ENCODE data around the gene SOX4. TPM values are rescaled to one million over a fixed set of nuclear protein-coding genes. Genes with fewer than 3 reads are reported as not detected.

The SOX4 gene
- total RNA-seq, 1 donor from 2014 or later: 19.6 TPM

DNA sequence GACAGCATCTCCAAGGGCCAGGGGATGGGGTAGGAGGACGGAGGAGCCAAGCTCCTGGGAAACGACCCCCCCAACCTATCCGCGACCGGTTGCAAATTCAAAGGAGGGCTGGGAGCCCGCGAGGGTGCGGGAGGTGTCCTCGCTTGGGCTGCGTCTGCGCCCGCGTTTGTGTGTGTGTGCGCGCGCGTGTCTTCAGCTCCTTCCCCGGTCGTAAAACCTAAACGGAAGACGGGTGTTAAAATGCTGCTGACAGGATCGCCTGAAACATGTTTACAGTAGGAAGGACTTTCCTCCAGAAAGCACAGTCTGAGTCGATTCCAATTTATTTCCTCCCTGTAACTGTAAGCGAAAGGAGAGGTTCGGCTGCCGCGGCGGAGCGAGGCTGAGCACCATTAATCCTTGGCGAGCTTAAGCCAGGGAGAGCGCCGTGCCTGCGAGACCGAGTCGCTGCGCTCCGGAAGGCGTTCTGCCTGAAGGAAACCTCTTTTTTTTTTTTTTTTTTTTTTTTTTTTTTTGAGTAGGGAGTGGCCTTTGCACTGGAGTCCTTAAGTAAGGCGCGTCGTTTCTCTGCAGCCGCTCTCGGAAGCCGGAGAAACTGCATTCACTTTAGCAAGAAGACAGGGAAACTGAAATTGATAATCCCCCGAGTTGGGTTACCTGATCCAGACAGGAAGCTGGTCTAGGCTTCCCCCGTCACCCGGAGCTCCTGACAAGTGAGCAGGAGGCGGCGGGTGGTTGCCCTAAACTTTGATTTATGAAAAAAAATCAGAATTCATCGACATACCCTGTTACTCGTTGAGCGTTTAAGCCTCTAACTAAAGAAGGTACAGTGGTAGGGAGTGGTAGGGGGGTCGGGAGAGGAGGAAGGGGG is 4.8 kb upstream of the SOX4 start:
- TF ChIP-seq, protein P1, sequence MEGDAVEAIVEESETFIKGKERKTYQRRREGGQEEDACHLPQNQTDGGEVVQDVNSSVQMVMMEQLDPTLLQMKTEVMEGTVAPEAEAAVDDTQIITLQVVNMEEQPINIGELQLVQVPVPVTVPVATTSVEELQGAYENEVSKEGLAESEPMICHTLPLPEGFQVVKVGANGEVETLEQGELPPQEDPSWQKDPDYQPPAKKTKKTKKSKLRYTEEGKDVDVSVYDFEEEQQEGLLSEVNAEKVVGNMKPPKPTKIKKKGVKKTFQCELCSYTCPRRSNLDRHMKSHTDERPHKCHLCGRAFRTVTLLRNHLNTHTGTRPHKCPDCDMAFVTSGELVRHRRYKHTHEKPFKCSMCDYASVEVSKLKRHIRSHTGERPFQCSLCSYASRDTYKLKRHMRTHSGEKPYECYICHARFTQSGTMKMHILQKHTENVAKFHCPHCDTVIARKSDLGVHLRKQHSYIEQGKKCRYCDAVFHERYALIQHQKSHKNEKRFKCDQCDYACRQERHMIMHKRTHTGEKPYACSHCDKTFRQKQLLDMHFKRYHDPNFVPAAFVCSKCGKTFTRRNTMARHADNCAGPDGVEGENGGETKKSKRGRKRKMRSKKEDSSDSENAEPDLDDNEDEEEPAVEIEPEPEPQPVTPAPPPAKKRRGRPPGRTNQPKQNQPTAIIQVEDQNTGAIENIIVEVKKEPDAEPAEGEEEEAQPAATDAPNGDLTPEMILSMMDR (IDR thresholded peaks at IDR 0.05): no peak
- no peaks in the 10 kb centered on the region for H3K9me3 ChIP-seq
- ATAC-seq: peak; percentile 63 to 64
- intact Hi-C loops (cut with DNase I): loop anchor here (10.0 kb wide), 1 partner anchor 1024 kb away; no protein-coding TSS in a partner anchor
- peak overlapping the region; percentile 81 for H3K27ac ChIP-seq
- H3K36me3 ChIP-seq: no peaks in the 10 kb centered on the region
- H3K4me3 ChIP-seq: peak overlapping the region; percentile 70
- H3K27me3 ChIP-seq (ENCODE audit: low read depth): no peaks in the 10 kb centered on the region
- DNase-seq: peak; percentile 81
- H3K4me1 ChIP-seq: peaks cover 18% of the 10 kb centered on the region

DNA sequence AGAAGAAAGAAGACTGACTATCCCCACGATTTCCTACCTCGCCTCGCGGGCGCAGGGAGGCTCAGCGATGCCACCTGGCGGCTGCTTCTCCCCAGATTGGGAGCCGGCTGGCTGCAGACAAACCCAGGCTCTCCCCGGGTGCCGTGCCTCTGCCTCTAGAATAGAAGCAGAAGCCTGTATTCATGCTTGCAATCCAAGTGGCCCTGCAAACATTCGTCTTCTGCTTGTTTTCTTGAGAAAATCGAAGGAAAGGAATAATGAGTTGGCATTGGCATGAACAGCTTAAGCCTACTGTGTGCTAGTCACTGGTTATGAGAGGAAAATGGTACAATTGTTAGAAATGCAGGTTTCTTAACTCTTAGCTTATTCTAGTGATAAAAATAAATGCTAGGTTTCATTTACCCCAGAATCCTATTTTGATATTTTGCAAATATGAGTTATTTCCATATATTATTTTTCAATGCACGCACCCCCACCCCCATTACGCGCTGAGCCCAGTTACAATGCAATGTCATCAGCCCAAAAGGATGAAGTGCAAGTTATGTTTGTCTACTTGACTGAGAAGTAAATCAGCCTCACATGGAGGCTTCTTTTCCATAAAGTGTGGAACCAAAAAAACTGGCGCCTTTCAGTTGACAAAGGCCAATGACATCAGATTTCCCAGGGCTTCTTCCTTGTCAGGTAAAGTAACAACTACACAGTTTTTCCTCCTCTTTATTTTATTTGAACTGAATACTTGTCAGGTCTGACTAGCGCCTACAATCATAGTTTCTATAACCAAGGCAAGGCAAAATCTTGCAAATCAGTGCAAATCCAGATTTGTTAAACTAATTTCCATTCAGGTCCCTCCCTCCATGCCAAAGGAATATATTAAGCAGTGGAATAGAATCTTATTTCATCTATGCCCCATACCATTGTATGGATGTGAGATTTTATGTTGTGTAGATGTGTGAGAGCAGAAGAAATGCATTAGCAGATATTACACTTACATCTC is 3.9 kb upstream of the SOX4 start:
- no peaks in the 10 kb centered on the region for H3K9me3 ChIP-seq
- H3K4me1 ChIP-seq: peaks cover 18% of the 10 kb centered on the region
- peak; percentile 75 to 81 for ATAC-seq
- no peaks in the 10 kb centered on the region for H3K36me3 ChIP-seq
- peak; percentile 91 for DNase-seq
- TF ChIP-seq, protein P1 (IDR thresholded peaks at IDR 0.05): peak; percentile 92
- H3K27ac ChIP-seq: peak overlapping the region; percentile 81
- intact Hi-C loops (cut with DNase I): loop anchor here (10.0 kb wide), 1 partner anchor 1025 kb away; no protein-coding TSS in a partner anchor
- peak overlapping the region; percentile 70 for H3K4me3 ChIP-seq
- H3K27me3 ChIP-seq (ENCODE audit: low read depth): no peaks in the 10 kb centered on the region

DNA sequence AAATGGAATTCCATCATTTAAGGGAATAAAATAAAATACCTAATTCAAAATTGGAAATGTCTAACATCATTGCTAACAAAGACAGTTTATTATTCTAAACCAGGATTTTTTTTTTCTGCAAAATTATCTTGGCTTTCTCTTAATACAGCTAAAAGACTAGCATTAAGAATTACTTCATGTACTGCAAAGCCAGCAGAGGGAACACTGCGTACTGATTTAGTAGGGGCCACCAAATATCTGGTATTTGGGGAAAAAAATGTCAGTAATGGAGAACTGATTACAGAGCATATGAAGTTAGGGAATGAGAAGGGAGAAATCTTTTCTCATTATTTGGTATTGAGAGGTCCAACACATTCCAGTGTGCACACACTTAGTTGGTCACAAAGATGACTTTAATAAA is 3.2 kb upstream of the SOX4 start:
- no peak for DNase-seq

DNA sequence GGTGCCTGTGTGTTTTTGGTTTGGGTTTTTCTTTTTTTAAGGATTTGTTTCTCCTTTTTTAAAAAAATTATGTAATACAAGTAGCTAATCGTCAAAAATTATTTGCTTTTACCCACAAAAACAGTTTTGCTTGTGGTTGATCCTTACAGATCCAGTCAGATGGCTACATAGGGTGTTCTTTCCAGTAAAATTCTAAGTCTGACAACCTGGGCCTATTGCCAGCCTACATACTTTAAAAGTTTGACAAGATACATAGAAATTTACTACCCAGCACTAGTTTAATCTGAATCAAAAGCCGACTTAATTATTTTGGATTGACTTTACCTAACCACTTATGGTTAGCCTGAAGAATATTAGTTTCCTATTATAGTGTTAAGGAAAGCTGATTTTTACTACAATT is 2.1 kb upstream of the SOX4 start:
- Histone ChIP-seq H3K4me3 (no peak overlapping the region), H3K27ac (no peak overlapping the region), H3K4me1 (peaks cover 18% of the 10 kb centered on the region), H3K27me3 (ENCODE audit: low read depth) (no peaks in the 10 kb centered on the region), H3K9me3 (no peaks in the 10 kb centered on the region), H3K36me3 (no peaks in the 10 kb centered on the region)
- TF ChIP-seq, protein P1 (IDR thresholded peaks at IDR 0.05): no peak
- intact Hi-C loops (cut with DNase I): no loop called here
- ATAC-seq (no peak), DNase-seq (no peak)

More for the DNA sequence above, 3.2 kb upstream of the SOX4 start:
- Histone ChIP-seq H3K9me3 (no peaks in the 10 kb centered on the region), H3K4me1 (peaks cover 18% of the 10 kb centered on the region), H3K36me3 (no peaks in the 10 kb centered on the region), H3K27me3 (ENCODE audit: low read depth) (no peaks in the 10 kb centered on the region), H3K4me3 (no peak overlapping the region), H3K27ac (no peak overlapping the region)
- TF ChIP-seq, protein P1 (IDR thresholded peaks at IDR 0.05): no peak
- intact Hi-C loops (cut with DNase I): no loop called here
- ATAC-seq: no peak

DNA sequence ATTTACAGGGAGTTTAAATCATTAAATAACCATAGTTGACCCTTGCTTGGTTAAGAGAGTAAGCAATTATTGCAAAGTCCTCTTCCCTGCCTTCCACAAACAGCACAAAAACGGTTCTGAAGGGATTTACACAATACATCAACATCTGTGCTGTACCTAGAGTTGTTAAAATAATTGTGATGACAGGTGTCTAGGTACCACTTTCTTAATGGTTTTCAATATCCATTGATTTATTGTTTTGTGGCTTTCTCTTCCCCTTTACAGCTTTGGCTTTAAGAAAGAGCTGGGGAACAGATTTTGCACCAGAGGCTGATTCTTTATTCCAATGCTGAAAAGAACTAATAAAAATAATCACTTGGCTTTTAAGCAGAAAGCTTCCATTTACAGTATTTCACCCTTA is 598 bp upstream of the SOX4 start:
- intact Hi-C loops (cut with DNase I): no loop called here
- Histone ChIP-seq H3K27me3 (ENCODE audit: low read depth) (no peaks in the 10 kb centered on the region), H3K4me1 (peaks cover 12% of the 10 kb centered on the region), H3K9me3 (no peaks in the 10 kb centered on the region), H3K4me3 (peak overlapping the region; percentile 79), H3K27ac (peak overlapping the region; percentile 90), H3K36me3 (no peaks in the 10 kb centered on the region)
- ATAC-seq (no peak), DNase-seq (no peak)
- TF ChIP-seq, protein P1 (IDR thresholded peaks at IDR 0.05): no peak
